A673 (cell line): ENCODE data around the gene FNDC3B.

Source experiments
- EZH2 ChIP-seq: fragments of 200-600 bp; sonication (generic); IDR thresholded peaks from 2 replicates; pipeline ENCODE4 v1.6.1; 2017; ENCODE audit warnings: borderline replicate concordance, low read depth, mild to moderate bottlenecking, mixed read lengths, antibody characterized with exemption, low read length; ENCODE audit not compliant: poor library complexity, severe bottlenecking
- TF ChIP-seq, protein P1 (sequence below): fragments of 300-800, 200-600 bp; sonication (generic); conservative IDR thresholded peaks from 2 replicates; pipeline ENCODE4 v1.5.1; 2017; ENCODE audit warnings: low read depth, mild to moderate bottlenecking, antibody characterized with exemption, low read length, moderate library complexity, mixed read lengths

DNA sequence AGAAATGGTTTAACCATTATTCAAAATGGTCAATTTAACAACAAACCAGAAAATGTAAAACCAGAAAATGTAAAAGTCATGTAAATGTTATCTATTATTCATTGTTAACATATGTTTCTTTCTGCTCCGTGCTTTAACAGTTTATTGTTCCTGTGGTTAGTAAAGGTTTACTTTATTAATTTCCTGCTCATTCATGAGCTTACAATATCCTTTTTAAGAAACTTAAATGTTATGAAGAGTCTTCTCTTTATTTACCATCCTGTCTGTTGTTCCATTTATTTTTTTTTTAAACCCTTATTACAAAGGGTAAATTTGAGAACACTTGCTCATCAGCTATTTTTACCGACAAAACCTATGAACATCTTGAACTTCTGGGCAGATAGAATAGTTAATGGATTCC lies 260.8 kb downstream of the FNDC3B start:
- TF ChIP-seq EZH2, result no peak
- TF ChIP-seq, protein P1, sequence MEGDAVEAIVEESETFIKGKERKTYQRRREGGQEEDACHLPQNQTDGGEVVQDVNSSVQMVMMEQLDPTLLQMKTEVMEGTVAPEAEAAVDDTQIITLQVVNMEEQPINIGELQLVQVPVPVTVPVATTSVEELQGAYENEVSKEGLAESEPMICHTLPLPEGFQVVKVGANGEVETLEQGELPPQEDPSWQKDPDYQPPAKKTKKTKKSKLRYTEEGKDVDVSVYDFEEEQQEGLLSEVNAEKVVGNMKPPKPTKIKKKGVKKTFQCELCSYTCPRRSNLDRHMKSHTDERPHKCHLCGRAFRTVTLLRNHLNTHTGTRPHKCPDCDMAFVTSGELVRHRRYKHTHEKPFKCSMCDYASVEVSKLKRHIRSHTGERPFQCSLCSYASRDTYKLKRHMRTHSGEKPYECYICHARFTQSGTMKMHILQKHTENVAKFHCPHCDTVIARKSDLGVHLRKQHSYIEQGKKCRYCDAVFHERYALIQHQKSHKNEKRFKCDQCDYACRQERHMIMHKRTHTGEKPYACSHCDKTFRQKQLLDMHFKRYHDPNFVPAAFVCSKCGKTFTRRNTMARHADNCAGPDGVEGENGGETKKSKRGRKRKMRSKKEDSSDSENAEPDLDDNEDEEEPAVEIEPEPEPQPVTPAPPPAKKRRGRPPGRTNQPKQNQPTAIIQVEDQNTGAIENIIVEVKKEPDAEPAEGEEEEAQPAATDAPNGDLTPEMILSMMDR, result no peak
